Ectodermal cell (in vitro differentiated cells): ENCODE results near the gene SH3BGRL2. TPM values are rescaled to one million over a fixed set of nuclear protein-coding genes. Genes with fewer than 3 reads are reported as not detected.

Experiments used
- H3K27ac ChIP-seq: 2 replicates; pipeline ENCODE4 v1.7.0; 2013; ENCODE audit warnings: mild to moderate bottlenecking, low read depth, low read length; ENCODE audit not compliant: insufficient read depth, poor library complexity, severe bottlenecking
- H3K27me3 ChIP-seq: 2 replicates; pipeline ENCODE4 v1.7.0; 2013; ENCODE audit warnings: mild to moderate bottlenecking, low read length; ENCODE audit not compliant: insufficient read depth, control insufficient read depth, poor library complexity, severe bottlenecking
- H3K36me3 ChIP-seq: one replicate; pipeline ENCODE4 v1.7.0; 2013; ENCODE audit warnings: low read length; ENCODE audit not compliant: control insufficient read depth, insufficient read depth
- H3K4me1 ChIP-seq: one replicate; pipeline ENCODE4 v1.7.0; 2013; ENCODE audit warnings: low read length; ENCODE audit not compliant: control insufficient read depth, insufficient read depth
- H3K4me3 ChIP-seq: 2 replicates; pipeline ENCODE4 v1.7.0; 2013; ENCODE audit warnings: low read depth, low read length, control low read depth; ENCODE audit not compliant: insufficient read depth
- H3K9me3 ChIP-seq: 2 replicates; pipeline ENCODE4 v1.7.0; 2013; ENCODE audit warnings: mild to moderate bottlenecking, low read length, moderate library complexity; ENCODE audit not compliant: control insufficient read depth
- WGBS, 2 experiments: methylation state at CpG; one replicate each; pipeline ENCODE4 v1.1.7; 2013; ENCODE audit warnings: missing lambda C conversion rate in 2 of 2; 5-methylcytosine and 5-hydroxymethylcytosine counted together
- polyA plus RNA-seq, 4 experiments: library from polyadenylated mRNA; stranded (reverse); fragments of 50-300 nt; gene quantifications; one replicate each; pipeline ENCODE4 v1.2.3, GENCODE V29; 2013

Gene SH3BGRL2
- polyA plus RNA-seq (2013, experiment 1 of 4): 19.3 TPM
- 21.6 TPM for polyA plus RNA-seq (2013, experiment 2 of 4)
- polyA plus RNA-seq (2013, experiment 3 of 4): 14.2 TPM
- polyA plus RNA-seq (2013, experiment 4 of 4): 14.8 TPM

DNA sequence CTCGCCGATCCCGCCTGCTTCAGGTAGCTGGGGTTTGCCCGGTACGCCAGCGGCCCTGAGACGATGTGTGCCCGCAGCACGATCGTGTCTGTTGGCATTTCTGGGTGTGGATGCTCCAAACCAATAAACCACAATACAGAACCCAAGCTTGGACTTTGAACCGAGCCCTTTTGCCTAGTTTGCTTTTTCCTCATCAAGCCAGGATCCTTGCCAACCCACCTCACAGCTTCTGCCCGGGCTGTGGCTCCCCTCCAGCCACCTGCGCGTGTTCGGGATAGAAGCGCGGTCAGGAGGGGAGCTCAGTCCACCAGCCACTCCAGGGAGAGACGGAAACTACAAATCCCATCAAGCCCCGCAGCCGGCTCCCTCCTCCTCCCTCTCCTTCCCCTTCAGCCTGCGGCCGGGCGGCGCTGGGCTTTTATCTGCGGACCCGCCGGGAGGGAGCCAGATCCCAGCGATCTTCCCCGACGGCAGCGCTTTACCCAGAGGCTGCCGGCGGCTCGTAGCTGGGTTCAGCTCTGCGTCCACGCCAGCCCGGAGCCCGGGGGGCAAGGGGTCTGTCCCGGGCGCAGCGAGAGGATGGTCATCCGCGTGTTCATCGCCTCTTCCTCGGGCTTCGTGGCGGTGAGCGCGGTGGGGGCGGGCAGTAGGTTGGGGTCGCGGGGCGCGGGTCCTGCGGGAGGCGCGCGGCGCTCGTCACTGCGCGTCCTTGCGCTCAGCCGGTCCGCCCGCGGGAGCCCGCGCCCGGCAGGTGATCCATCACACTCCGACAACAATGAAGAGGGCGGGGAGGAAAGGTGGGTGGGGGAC lies at the start of gene SH3BGRL2:
TSS of gene SH3BGRL2 (plus strand) at position 447 of the 810 bp plus-strand sequence. CDS start at position 580, 133 bp downstream.
- H3K4me3 ChIP-seq: peak within 1 kb of the TSS; percentile 74
- peaks cover 16% of the 10 kb centered on the region for H3K4me1 ChIP-seq
- H3K27ac ChIP-seq: peak within 1 kb of the TSS; percentile 83
- H3K27me3 ChIP-seq: peaks cover 14% of the 10 kb centered on the region
- 0 to 1% methylated on average over 71 of the region's 72 CpGs for WGBS, 2 experiments
- no peaks in the 10 kb centered on the region for H3K36me3 ChIP-seq
- no peaks in the 10 kb centered on the region for H3K9me3 ChIP-seq

DNA sequence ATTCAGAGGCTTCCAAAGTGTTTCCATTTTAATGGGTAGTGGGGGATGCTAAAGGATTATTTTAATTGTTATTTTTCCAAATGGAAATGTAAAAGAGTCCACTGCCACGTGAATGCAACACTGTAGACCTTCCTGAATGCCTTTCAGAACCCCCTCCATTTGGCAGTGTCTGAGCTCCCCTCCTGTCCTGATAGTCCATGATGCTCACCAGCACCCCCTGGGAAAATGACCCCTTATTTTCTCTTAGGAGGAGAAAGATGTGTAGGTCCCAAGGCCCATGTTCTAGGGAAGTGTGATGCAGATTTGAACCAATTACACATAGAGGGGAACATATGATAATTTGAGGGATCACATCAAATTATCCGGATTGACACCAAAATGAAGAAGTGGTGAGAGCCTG lies 46.8 kb upstream of the SH3BGRL2 start:
- Histone ChIP-seq H3K36me3 (no peaks in the 10 kb centered on the region), H3K4me3 (no peak overlapping the region), H3K27me3 (no peaks in the 10 kb centered on the region), H3K9me3 (no peaks in the 10 kb centered on the region), H3K27ac (no peak overlapping the region), H3K4me1 (no peaks in the 10 kb centered on the region)
- WGBS, 2 experiments: 76 to 84% methylated on average over 2 of the region's 2 CpGs

DNA sequence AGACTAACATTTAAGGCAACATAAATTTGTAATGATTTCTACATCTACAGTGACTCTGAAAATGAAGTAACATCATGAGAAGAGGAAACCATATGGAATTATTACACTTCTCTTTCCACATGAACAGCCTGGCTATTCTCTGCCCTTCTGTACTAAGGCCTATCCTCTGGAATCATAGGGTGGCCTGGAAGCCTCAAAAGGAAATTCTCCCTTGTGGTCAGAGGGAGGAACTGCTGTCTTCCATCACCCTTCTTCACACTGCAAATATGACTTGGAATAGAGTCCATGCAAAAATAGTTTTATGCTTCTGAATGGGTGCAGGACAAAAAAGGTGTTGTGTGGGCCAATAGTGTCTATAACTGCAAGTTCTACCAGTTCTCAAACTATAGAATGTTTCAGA lies 44.6 kb upstream of the SH3BGRL2 start:
- Histone ChIP-seq H3K4me3 (no peak overlapping the region), H3K4me1 (no peaks in the 10 kb centered on the region), H3K36me3 (no peaks in the 10 kb centered on the region), H3K27me3 (no peaks in the 10 kb centered on the region), H3K9me3 (no peaks in the 10 kb centered on the region), H3K27ac (no peak overlapping the region)

DNA sequence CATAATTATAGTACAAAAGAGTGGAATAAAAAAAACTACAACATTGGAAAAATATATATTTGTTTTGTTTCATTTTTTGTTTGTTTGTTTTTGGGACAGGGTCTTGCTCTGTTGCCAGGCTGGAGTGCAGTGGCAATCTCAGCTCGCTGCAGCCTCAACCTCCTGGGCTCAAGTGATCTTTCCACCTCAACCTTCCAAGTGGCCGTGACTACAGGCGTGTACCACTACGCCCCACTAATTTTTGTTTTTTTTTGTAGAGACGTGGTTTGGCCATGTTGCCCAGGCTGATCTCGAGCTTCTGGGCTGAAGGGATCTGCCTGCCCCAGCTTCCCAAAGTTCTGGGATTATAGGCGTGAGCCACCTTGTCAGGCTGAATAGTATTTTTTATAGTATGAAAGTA lies 41.4 kb upstream of the SH3BGRL2 start:
- WGBS, 2 experiments: 78 to 81% methylated on average over 7 of the region's 7 CpGs
- no peaks in the 10 kb centered on the region for H3K4me1 ChIP-seq
- no peaks in the 10 kb centered on the region for H3K9me3 ChIP-seq
- H3K4me3 ChIP-seq: no peak overlapping the region
- no peaks in the 10 kb centered on the region for H3K27me3 ChIP-seq
- no peaks in the 10 kb centered on the region for H3K36me3 ChIP-seq
- no peak overlapping the region for H3K27ac ChIP-seq

DNA sequence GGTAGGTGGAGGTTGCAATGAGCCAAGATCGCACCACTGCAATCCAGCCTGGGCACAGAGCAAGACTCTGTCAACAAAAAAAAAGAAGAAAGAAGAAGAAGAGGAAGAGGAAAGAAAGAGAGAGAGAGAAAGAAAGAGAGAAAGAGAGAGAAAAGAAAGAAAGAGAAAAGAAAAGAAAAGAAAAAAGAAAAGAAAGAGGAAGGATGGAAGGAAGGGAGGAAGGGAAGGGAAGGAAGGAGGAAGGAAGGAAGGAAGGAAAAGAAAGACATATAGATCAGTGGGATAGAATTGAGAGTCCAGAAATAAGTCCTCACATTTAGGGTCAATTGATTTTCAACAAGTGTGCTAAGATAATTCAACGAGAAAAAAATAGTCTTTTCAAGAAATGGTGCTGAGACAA lies 34.0 kb upstream of the SH3BGRL2 start:
- no peak overlapping the region for H3K27ac ChIP-seq
- 99 to 100% methylated on average over 2 of the region's 2 CpGs for WGBS, 2 experiments
- no peaks in the 10 kb centered on the region for H3K36me3 ChIP-seq
- H3K27me3 ChIP-seq: no peaks in the 10 kb centered on the region
- no peaks in the 10 kb centered on the region for H3K4me1 ChIP-seq
- no peak overlapping the region for H3K4me3 ChIP-seq
- no peaks in the 10 kb centered on the region for H3K9me3 ChIP-seq

DNA sequence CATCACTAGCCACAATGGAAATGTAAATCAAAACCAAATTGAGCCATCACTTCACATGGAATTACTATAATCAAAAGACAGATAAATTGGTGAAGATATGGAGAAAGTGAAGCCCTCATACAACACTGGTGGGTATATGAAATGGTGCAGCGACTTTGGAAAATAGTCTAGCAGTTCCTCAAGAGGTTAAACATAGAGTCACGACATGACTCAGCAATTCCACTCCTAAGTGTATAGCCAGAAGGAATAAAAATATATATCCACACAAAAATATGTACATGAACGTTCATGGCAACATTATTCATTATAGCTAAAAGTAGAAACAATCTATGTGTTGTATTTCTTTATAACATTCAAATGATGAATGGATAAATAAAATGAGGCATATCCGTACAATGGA lies 33.1 kb upstream of the SH3BGRL2 start:
- no peak overlapping the region for H3K27ac ChIP-seq
- no peaks in the 10 kb centered on the region for H3K9me3 ChIP-seq
- no peaks in the 10 kb centered on the region for H3K36me3 ChIP-seq
- H3K4me1 ChIP-seq: no peaks in the 10 kb centered on the region
- H3K4me3 ChIP-seq: no peak overlapping the region
- 94 to 100% methylated on average over 1 to 3 of the region's 4 CpGs for WGBS, 2 experiments
- no peaks in the 10 kb centered on the region for H3K27me3 ChIP-seq

DNA sequence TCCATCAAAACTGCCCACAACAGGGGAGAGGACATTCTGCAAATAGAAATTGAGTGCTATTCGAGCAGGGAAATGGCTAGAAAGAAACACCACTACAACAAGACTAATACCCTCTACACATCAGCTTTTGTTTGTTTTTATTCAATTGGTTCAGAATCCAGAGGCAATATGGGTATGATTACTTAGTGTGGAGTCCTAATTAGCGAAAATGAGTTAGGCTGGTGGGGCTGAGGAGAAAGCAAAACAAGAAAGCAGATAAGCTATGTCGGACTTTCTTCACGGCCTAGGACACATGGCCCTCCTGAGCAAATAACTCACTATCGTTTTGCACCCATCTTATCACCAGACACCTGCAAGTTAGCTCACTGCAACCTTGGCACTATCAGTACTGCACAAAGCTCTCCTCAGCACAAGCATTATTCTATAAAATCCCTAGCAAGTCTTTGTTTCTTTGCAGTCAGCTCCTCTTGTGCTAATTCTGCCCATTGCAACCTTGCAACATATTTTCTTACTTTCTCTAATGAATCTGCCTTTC lies 31.3 kb upstream of the SH3BGRL2 start:
- Histone ChIP-seq H3K27me3 (no peaks in the 10 kb centered on the region), H3K4me1 (no peaks in the 10 kb centered on the region), H3K36me3 (no peaks in the 10 kb centered on the region), H3K27ac (no peak overlapping the region), H3K4me3 (no peak overlapping the region), H3K9me3 (no peaks in the 10 kb centered on the region)
- WGBS, 2 experiments: 94% methylated on average over 5 of the region's 5 CpGs

DNA sequence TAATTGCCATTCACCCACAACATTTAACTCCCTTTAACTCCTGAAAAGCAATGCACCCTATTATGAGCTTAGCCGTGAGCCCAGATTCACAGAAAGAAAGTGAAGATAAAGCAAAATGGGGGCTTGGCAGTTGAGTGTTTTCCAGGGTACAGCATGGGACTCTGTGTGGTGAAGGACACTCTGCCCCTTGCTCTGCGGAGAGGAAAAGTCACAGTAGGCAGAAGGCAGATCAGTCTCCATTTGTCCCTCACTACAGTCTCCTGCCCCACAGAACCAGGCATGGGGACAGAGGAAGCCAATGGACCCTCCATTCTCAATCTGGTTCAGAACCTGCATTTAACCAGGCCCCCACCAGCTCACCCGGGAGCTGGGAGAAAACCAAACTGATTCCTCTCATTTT lies 30.8 kb upstream of the SH3BGRL2 start:
- H3K27me3 ChIP-seq: no peaks in the 10 kb centered on the region
- 84 to 87% methylated on average over 3 of the region's 3 CpGs for WGBS, 2 experiments
- H3K4me1 ChIP-seq: no peaks in the 10 kb centered on the region
- H3K36me3 ChIP-seq: no peaks in the 10 kb centered on the region
- no peak overlapping the region for H3K27ac ChIP-seq
- H3K9me3 ChIP-seq: no peaks in the 10 kb centered on the region
- no peak overlapping the region for H3K4me3 ChIP-seq

DNA sequence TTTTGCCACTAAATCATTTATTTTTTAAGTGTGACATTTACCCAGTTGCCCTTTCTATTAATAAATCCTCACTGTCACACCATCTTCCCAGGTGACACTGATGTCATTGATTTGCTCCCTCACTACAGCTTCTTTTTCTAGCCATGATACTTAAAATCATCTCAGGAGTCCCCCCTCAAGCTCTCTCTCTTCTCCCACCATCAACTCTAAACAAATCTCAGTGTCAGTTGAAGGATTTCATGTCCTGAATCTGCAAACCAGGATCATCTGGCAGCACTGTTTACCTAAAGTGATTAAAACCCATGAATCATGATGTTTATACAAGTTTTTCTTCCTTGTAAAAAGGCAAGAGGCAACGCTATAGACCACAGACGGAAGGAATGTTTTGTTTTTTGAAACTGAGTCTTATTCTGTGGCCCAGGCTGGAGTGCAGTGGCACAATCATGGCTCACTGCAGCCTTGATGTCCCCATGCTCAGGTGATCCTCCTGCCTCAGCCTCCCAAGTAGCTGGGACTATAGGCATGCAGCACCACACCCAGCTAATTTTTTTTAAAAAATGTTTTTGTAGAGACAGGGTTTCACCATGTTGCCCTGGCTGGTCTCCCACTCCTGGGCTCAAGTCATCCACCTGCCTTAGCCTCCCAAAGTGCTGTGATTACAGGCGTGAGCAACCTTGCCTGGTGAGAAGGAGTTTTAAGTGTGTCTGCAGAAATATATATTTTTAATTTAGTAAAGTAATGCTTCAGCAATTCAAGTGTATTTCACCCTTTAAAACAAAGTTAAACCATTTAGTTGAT lies 30.1 kb upstream of the SH3BGRL2 start:
- Histone ChIP-seq H3K9me3 (no peaks in the 10 kb centered on the region), H3K36me3 (no peaks in the 10 kb centered on the region), H3K4me3 (no peak overlapping the region), H3K27ac (no peak overlapping the region), H3K27me3 (no peaks in the 10 kb centered on the region), H3K4me1 (no peaks in the 10 kb centered on the region)
- 90 to 93% methylated on average over 2 to 3 of the region's 3 CpGs for WGBS, 2 experiments

DNA sequence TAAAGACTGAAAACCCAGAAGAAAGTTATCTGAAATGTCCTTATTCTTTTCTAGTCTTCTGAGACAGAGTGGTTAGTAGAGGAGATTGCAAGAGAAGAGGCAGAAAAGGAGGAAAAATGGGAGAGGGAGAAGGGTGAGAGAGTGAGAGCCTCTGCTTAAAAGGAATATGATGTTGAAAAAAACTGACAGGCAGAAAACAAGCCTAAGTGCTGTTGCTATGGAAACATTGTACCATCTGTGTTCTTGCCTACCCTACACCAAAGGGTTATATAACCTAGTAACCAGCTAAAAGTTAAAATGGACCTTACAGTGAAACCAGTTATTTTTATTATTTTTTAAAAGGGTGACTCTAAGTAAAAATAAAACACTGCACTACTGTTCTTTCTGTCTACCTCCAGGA lies 28.3 kb upstream of the SH3BGRL2 start:
- no peaks in the 10 kb centered on the region for H3K4me1 ChIP-seq
- no peak overlapping the region for H3K4me3 ChIP-seq
- H3K9me3 ChIP-seq: no peaks in the 10 kb centered on the region
- no peaks in the 10 kb centered on the region for H3K27me3 ChIP-seq
- no peak overlapping the region for H3K27ac ChIP-seq
- H3K36me3 ChIP-seq: no peaks in the 10 kb centered on the region
